Kidney (tissue), 14 donors: Measurements from ENCODE around the gene CCDC12. TPM values are rescaled to one million over a fixed set of nuclear protein-coding genes. Genes with fewer than 3 reads are reported as not detected.
A peak's percentile ranks its signal among the peaks of the same experiment; 100 is the strongest.

Experiments
- DNase-seq, 5 donors: peaks; one replicate each; pipeline ENCODE4 v3.0.0-alpha.2; 2013 to 2020
- FAIRE-seq: peaks from 2 replicates; lab custom pipeline; 2012; peaks lifted over from hg19 to GRCh38; lab: Jason Lieb, UNC
- H3K27ac ChIP-seq, 2 donors: one replicate each; pipeline ENCODE4 v1.7.0; 2013; ENCODE audit warnings: low read depth in 2 of 2, low read length in 2 of 2, inconsistent platforms in 1 of 2
- H3K27me3 ChIP-seq: one replicate; pipeline ENCODE4 v1.7.1; 2013; ENCODE audit warnings: low read length, inconsistent platforms; ENCODE audit not compliant: control insufficient read depth, insufficient read depth
- H3K36me3 ChIP-seq, 3 donors: one replicate each; pipeline versions ENCODE4 v1.7.0 to v1.7.1; 2013; ENCODE audit warnings: low read length in 3 of 3, control low read depth in 1 of 3, inconsistent platforms in 1 of 3; ENCODE audit not compliant: insufficient read depth in 3 of 3, control insufficient read depth in 2 of 3
- H3K4me1 ChIP-seq, 3 donors: one replicate each; pipeline versions ENCODE4 v1.7.0 to v1.7.1; 2013; ENCODE audit warnings: low read length in 3 of 3, inconsistent platforms in 1 of 3, low read depth in 1 of 3; ENCODE audit not compliant: control insufficient read depth in 2 of 3, insufficient read depth in 2 of 3
- H3K4me3 ChIP-seq, 3 donors: one replicate each; pipeline versions ENCODE4 v1.7.0 to v1.8.1; 2013; ENCODE audit warnings: low read length in 3 of 3, control low read depth in 1 of 3, inconsistent platforms in 1 of 3
- H3K9ac ChIP-seq, 3 donors: one replicate each; pipeline versions ENCODE4 v1.7.0 to v1.7.1; 2013; ENCODE audit warnings: low read length in 3 of 3, control low read depth in 1 of 3, inconsistent platforms in 1 of 3
- H3K9me3 ChIP-seq, 3 donors: one replicate each; pipeline versions ENCODE4 v1.7.0 to v1.7.1; 2013; ENCODE audit warnings: low read length in 3 of 3, control low read depth in 1 of 3, inconsistent platforms in 1 of 3; ENCODE audit not compliant: control insufficient read depth in 2 of 3, insufficient read depth in 1 of 3
- CTCF ChIP-seq: IDR thresholded peaks from 3 replicates; pipeline ENCODE4 v1.5.1; 2012; ENCODE audit warnings: mild to moderate bottlenecking, moderate library complexity, borderline replicate concordance; ENCODE audit not compliant: insufficient read depth; ENCODE audit errors: extremely low read depth
- intact Hi-C: fragments of 100-400 bp; cut with DNase I; formaldehyde crosslinking; loops from one replicate; pipeline ENCODE4 v1.11.1; 2022
- polyA plus RNA-seq: library from polyadenylated mRNA; stranded (reverse); fragments of 350-450 nt; fragmentation: Illumina TruSeq; extraction: RNeasy Lipid Tissue Mini Kit (QIAGEN cat#74804); gene quantifications from one replicate; pipeline ENCODE4 v1.2.3, GENCODE V29; 2014; ENCODE audit warnings: low read depth, low replicate concordance; ENCODE audit not compliant: insufficient read depth
- total RNA-seq: library from RNA; stranded (reverse); fragmentation: NEBNext Ultra II Directional; extraction: Animal tissue kit (Norgen Biotek cat#: 25700); gene quantifications from one replicate; pipeline ENCODE4 v1.2.1, GENCODE V29; 2021
- donor health status: control.
- donor health status: control.
- donor health status: control.
- donor health status: control.
- donor health status: control.
- donor health status: DM: yes; HTN: yes; CAD: no.
- donor health status: Normal renal cell carcinoma (clear cell type).

Gene CCDC12
- total and polyA plus RNA-seq, 2 donors from 2014 or later, result 59.7 to 85.6 TPM

- TF ChIP-seq CTCF, result no peak
- Histone ChIP-seq H3K4me1 (peaks cover 0 to 6% (median 0%) of the 10 kb centered on the region in 3 donors), H3K27ac (no peak overlapping the region), H3K27me3 (no peaks in the 10 kb centered on the region), H3K9me3 (no peaks in the 10 kb centered on the region), H3K9ac (no peak overlapping the region), H3K4me3 (no peak overlapping the region), H3K36me3 (peaks cover 0 to 24% (median 14%) of the 10 kb centered on the region in 3 donors)
- DNase-seq (peak in 1 of 5 donors; percentile 51), FAIRE-seq (no peak)
- intact Hi-C loops, result no loop called here
These were observed 29.7 kb upstream of the CCDC12 start for GRCh38 chr3:47006145-47006651.

GRCh38 chr3:47005212-47006144 is 28.9 kb upstream of the CCDC12 start:
- Histone ChIP-seq H3K36me3 (peaks cover 0 to 25% (median 16%) of the 10 kb centered on the region in 3 donors), H3K9ac (no peak overlapping the region), H3K4me3 (no peak overlapping the region), H3K27ac (no peak overlapping the region), H3K9me3 (no peaks in the 10 kb centered on the region), H3K4me1 (peaks cover 0 to 6% (median 0%) of the 10 kb centered on the region in 3 donors), H3K27me3 (no peaks in the 10 kb centered on the region)
- intact Hi-C loops, result no loop called here
- FAIRE-seq, result no peak
- peak in 2 of 5 donors; percentile 46 to 75 for DNase-seq
- TF ChIP-seq CTCF, result no peak

- TF ChIP-seq CTCF, result no peak
- peak in 2 of 5 donors; percentile 33 to 70 for DNase-seq
- Histone ChIP-seq H3K9ac (no peak overlapping the region), H3K36me3 (peaks cover 0 to 34% (median 16%) of the 10 kb centered on the region in 3 donors), H3K4me1 (peaks cover 0 to 3% (median 0%) of the 10 kb centered on the region in 3 donors), H3K27me3 (no peaks in the 10 kb centered on the region), H3K27ac (no peak overlapping the region), H3K9me3 (no peaks in the 10 kb centered on the region), H3K4me3 (no peak overlapping the region)
- FAIRE-seq, result no peak
- intact Hi-C loops, result no loop called here
These were observed 28.0 kb upstream of the CCDC12 start for GRCh38 chr3:47004369-47005211.
